GM12878 (cell line): Measurements from ENCODE around the gene RAB29. TPM values are rescaled to one million over a fixed set of nuclear protein-coding genes. Genes with fewer than 3 reads are reported as not detected.

Experiments used
- NRF1 ChIP-seq: conservative IDR thresholded peaks from 2 replicates; pipeline ENCODE4 v1.6.1; 2011; ENCODE audit warnings: mild to moderate bottlenecking, low read depth, low read length, improper control_type of control experiment
- TBL1XR1 ChIP-seq: IDR thresholded peaks from 2 replicates; pipeline ENCODE4 v1.6.1; 2012; ENCODE audit warnings: low read depth, low read length, improper control_type of control experiment
- ZBTB33 ChIP-seq: fragments of 450-650 bp; IDR thresholded peaks from 2 replicates; pipeline ENCODE4 v1.6.1; 2017; ENCODE audit warnings: mild to moderate bottlenecking
- ZNF217 ChIP-seq: fragments of 450-650 bp; IDR thresholded peaks from 2 replicates; pipeline ENCODE4 v1.6.1; 2017; ENCODE audit warnings: antibody characterized with exemption, mild to moderate bottlenecking
- polyA plus RNA-seq, 11 experiments: library from polyadenylated mRNA; depleted of rRNA in 4 of 11; unstranded in 6 of 11; stranded (reverse) in 5 of 11; fragments of >200 nt; fragmentation: Nextera tagmentation in 4 of 11; fragmentation: Illumina TruSeq in 1 of 11; extraction: Ambion mirVana in 4 of 11; extraction: Trizol in 1 of 11; gene quantifications; 1 replicate in 1 of 11; 2 replicates in 10 of 11; pipeline versions ENCODE4 v1.2.1 to v1.2.3, GENCODE V29; 2011 to 2016; ENCODE audit warnings: inconsistent platforms in 2 of 11, missing spikeins in 2 of 11, low read depth in 1 of 11
- total RNA-seq, 4 experiments: library from RNA; depleted of rRNA in 3 of 4; stranded (reverse); fragments of >200 nt in 3 of 4; fragmentation: Illumina TruSeq in 1 of 4; extraction: Trizol in 1 of 4; gene quantifications; 2 replicates each; pipeline versions ENCODE4 v1.2.1 to v1.2.3, GENCODE V29; 2013 to 2021
- TF ChIP-seq, protein P1 (sequence below): fragments of 450-650 bp; formaldehyde crosslinking; IDR thresholded peaks from 2 replicates; pipeline ENCODE4 v1.4.0; 2022; ENCODE audit warnings: mild to moderate bottlenecking, moderate library complexity
- TF ChIP-seq, protein P2 (sequence below): fragments of 450-650 bp; IDR thresholded peaks from 2 replicates; pipeline ENCODE4 v1.6.1; 2017; ENCODE audit warnings: antibody characterized with exemption, mild to moderate bottlenecking, moderate library complexity

RAB29 gene
- total and polyA plus RNA-seq, 10 of the 15 experiments (the other 5 are each of a cell fraction or from before 2014, with no cell fraction given) = 11.7 to 74.5 (median 15.0) TPM

DNA sequence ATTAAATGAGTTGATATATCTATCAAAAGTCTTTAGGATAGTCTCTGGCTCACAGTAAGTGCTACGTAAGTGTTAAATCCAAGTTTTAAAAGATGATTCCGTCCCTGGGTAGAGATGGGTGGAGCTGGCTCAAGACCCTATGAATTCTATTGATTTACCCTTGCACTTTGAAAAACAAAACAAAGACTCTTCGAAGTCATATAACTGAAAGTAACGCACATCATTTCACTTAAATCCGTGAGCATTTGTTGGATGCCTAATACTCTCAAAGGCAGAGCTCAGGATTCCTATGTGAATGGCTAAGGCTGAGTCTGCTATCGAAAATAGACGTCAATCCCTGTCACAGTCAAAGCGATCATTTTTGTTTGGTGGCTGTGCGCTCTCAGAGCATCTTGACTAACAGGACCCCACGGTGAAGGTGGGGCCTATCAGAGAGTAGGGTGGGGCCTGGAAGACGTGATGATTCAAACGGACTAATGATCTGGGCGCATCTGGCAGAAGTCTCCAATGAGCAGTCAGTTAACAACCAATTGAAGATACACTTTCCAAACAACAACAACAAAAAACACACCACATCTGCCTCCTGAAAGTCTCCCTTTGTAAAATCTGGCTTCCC lies 24.1 kb downstream of the RAB29 start (continued):
- TF ChIP-seq, protein P1, sequence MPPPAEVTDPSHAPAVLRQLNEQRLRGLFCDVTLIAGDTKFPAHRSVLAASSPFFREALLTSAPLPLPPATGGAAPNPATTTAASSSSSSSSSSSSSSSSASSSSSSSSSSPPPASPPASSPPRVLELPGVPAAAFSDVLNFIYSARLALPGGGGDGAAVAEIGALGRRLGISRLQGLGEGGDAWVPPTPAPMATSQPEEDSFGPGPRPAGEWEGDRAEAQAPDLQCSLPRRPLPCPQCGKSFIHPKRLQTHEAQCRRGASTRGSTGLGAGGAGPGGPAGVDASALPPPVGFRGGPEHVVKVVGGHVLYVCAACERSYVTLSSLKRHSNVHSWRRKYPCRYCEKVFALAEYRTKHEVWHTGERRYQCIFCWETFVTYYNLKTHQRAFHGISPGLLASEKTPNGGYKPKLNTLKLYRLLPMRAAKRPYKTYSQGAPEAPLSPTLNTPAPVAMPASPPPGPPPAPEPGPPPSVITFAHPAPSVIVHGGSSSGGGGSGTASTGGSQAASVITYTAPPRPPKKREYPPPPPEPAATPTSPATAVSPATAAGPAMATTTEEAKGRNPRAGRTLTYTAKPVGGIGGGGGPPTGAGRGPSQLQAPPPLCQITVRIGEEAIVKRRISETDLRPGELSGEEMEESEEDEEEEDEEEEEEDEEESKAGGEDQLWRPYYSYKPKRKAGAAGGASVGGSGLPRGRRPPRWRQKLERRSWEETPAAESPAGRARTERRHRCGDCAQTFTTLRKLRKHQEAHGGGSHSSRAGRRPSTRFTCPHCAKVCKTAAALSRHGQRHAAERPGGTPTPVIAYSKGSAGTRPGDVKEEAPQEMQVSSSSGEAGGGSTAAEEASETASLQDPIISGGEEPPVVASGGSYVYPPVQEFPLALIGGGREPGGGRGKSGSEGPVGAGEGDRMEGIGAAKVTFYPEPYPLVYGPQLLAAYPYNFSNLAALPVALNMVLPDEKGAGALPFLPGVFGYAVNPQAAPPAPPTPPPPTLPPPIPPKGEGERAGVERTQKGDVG (CRISPR knock-in tag) = no peak
- TF ChIP-seq NRF1 (no peak), ZBTB33 (no peak), ZNF217 (0 out of 2 replicates have a peak, but pooled peaks have one; percentile 12), TBL1XR1 (peak; percentile 6; the same call in 1 of the 2 replicates)
- TF ChIP-seq, protein P2, sequence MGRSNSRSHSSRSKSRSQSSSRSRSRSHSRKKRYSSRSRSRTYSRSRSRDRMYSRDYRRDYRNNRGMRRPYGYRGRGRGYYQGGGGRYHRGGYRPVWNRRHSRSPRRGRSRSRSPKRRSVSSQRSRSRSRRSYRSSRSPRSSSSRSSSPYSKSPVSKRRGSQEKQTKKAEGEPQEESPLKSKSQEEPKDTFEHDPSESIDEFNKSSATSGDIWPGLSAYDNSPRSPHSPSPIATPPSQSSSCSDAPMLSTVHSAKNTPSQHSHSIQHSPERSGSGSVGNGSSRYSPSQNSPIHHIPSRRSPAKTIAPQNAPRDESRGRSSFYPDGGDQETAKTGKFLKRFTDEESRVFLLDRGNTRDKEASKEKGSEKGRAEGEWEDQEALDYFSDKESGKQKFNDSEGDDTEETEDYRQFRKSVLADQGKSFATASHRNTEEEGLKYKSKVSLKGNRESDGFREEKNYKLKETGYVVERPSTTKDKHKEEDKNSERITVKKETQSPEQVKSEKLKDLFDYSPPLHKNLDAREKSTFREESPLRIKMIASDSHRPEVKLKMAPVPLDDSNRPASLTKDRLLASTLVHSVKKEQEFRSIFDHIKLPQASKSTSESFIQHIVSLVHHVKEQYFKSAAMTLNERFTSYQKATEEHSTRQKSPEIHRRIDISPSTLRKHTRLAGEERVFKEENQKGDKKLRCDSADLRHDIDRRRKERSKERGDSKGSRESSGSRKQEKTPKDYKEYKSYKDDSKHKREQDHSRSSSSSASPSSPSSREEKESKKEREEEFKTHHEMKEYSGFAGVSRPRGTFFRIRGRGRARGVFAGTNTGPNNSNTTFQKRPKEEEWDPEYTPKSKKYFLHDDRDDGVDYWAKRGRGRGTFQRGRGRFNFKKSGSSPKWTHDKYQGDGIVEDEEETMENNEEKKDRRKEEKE = no peak
